ENCODE measurements around the gene ZFAND6.

DNA sequence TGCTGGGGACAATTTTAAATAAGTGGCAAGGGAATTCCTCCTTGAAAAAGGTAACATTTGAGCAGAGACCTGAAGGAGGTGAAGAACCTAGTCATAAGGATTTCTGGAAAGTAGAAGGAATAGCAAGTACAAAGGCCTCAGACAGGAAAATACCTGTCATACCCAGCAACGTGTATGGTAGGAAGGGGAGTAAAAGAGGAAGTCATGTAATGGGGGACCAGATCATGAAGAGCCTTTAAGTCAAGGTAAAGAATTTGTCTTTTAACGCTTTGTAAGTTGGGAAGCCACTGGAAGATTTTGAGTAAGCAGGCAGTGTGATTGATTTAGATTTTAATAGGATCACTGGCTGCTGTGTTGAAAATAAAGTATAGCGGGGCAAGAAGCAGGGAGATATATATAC, 49.9 kb downstream of the ZFAND6 start:
- TF ChIP-seq, protein P1, sequence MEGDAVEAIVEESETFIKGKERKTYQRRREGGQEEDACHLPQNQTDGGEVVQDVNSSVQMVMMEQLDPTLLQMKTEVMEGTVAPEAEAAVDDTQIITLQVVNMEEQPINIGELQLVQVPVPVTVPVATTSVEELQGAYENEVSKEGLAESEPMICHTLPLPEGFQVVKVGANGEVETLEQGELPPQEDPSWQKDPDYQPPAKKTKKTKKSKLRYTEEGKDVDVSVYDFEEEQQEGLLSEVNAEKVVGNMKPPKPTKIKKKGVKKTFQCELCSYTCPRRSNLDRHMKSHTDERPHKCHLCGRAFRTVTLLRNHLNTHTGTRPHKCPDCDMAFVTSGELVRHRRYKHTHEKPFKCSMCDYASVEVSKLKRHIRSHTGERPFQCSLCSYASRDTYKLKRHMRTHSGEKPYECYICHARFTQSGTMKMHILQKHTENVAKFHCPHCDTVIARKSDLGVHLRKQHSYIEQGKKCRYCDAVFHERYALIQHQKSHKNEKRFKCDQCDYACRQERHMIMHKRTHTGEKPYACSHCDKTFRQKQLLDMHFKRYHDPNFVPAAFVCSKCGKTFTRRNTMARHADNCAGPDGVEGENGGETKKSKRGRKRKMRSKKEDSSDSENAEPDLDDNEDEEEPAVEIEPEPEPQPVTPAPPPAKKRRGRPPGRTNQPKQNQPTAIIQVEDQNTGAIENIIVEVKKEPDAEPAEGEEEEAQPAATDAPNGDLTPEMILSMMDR (IDR thresholded peaks at IDR 0.05): no peak
- TF ChIP-seq POLR2A (IDR thresholded peaks at IDR 0.05): no peak

Measured in esophagus squamous epithelium (tissue), 4 donors.